HG03039 (cell line): ENCODE results near the gene PRKN.
"Not testable (repeated sequence)": the region's sequence is repeated elsewhere in the genome, so short reads cannot be mapped to it uniquely, and the experiment has no call there.

ENCODE experiments used
- ATAC-seq: cut with Tn5 transposase; IDR thresholded peaks from one replicate; pipeline ENCODE4 v1.9.1; 2021; ENCODE audit warnings: mild to moderate bottlenecking, moderate library complexity; ENCODE audit not compliant: unreplicated experiment

Gene PRKN

DNA sequence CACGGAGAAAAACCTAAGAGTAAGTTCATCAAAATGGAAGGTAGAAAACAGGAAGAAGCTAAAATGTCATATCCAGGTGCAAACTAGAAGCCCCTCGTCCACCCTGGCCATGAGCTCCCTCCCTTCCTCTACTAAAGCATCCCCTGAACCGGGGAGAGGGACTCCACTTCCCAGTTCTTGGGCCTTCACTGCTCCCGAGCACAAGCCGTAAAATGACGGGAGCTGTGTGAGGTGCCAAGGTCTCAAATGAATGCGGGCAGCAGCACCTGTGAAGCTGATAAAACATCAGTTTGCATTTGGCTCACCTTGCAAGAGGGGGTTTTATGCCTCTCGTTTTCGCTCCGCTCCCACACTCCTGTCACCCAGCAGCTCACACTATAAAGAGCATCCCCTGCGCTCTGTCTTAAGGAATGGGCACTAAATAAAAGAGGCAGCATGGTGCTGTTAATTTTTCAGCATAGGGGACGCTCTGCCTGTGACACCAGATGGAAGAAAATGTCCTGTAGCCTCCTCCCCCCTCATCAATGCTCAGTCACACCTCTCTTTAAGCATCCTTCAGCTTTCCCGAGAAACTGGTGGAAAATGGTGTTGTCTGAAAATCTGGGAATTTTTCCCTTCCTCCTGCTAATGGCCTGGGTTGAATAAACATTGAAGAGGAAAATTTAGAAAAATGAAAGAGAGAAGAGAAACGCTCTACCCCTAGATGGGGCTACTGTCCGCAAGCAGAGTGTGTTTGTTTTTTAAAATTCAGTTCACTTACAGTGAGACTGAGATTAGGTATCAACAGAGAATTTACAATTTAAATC is 890.7 kb downstream of the PRKN start:
- ATAC-seq: no peak

DNA sequence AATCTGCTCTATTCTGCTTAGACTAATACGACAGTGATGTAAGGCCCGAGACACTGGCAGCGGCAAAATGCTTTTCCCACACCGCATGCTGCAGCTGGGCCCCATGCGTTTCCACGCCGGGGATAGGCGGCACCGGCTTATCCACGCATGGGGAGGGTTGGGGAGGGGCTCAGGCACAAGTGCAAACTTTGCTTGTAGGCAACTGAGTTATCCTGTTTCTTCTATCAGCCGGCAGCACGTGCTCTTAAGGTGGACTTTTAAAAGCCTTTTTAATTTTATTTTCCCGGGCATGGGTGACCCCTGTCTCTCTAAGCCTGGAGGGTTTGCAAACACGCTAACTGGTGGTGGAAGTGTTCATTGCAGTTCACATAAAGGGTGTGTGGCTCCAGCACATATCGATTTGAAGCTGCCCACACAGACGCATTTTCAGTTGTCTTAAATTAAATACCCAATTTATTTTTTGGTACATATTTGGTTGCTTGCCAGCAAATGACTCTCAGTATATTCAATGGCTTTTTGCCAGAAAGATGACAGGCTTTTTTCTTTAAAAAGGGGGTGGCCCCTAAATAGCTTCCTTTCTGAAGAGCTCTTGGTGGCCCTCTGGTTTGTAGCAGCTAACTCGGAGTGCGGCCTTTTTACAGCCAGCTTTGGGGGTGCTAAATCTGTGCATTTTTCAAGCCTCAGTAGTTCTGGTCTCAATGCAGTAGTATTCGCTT is 891.9 kb downstream of the PRKN start:
- ATAC-seq: no peak

DNA sequence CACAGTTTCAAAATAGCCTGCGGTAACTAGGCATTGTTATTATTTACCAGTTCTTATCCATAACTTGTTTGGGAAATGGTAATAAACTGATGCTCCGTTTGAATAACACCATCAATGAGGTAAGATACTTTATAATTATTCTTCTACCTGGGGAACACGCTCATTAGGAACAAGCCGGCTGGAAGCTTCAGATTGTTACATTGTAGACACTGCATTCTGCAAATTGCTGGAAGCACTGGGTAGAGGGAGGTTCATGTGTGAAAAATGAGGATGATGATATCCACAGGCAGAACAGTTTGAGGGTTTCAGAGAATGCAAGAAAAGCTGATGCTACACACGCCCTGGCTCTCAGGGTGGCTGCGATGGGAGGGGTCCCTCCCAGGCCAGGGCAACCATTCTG is 893.1 kb downstream of the PRKN start:
- no peak for ATAC-seq

DNA sequence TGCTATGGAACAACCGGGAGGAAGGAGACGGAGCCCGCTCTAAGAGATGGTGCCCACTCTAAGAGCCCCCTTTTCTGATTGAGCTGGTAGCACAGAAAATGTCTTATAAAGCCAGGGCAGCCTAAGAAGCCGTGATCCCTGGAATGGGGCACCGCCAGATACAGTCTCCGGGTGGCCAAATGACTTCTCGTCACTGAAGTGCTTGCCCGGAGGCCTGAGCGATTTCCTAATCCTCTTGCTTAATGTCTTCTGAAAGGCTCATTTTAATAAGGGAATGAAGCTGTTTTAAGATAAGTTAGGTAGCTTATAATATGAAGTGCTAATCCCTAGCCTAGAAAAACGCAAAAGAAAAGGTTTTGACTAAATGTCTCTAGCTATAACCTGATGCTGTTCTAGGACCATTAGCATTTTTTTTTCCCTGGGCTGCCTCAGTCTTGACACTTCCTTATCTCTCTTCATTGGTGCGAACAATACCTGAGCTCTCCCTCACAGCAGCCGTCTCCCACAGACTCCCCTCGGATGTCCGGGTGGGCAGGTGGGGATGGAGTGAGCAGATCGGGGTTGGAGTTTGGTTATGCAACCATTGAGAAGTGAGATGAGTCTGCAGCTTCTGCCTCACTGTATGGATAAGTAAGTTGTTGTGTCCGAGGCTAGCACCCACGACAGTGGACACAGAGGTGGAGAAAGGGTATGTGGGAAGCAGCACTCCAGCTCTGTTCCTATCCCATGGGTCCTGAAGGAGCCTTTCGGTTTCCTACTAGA is 894.3 kb downstream of the PRKN start:
- no peak for ATAC-seq

DNA sequence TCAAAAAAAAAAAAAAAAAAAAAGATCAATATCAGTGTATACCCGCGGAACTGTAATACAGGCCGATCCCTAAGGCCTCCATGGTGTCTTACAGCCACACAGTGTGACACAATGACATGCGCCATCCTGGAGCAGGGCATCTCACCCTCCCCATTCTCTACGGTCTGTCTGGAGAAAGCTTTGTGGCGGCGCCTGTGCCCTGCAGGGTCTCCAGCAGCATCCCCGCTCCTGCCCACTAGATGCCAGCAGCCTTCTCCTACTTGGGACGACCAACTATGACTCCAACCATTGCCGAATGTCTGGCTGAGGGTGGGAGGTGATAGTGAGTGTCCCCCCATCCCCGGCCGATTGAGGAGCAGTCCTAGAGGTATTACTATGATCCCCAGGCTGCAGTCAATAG is 894.9 kb downstream of the PRKN start:
- no peak for ATAC-seq

DNA sequence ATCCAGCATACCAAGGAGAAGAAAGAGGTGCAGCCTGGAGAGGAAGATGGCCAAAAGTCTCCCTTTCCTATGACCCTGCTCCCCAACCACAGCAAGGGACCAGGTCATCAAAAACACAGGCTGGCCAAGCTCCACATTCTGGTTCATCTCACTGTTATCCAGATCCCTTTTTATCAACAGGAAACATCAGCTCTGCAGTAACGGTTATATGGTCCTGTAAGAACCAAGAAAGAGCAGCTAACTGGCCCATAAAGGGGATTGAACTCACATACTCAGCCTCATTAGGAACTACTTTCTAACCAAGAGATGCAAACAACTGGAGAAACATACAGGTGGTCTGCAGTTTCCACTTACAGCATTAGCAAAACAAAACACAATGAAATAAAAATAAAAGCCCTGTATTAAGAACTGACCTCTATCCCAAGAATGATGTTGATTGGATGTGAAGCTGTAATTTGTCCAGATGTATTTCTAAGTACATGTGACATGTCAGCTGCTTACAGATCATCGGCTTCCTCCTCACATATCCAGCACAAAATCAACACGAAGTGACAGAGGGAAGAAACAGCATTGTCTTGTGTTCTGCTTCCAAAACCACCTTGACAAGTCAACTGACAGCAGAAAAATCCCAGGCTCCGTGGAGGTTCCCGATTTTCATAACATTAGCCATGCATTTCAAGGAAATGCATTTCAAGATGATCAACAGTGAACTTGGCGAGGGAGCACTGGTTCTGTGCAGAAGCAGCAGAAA is 896.5 kb downstream of the PRKN start:
- ATAC-seq: no peak

DNA sequence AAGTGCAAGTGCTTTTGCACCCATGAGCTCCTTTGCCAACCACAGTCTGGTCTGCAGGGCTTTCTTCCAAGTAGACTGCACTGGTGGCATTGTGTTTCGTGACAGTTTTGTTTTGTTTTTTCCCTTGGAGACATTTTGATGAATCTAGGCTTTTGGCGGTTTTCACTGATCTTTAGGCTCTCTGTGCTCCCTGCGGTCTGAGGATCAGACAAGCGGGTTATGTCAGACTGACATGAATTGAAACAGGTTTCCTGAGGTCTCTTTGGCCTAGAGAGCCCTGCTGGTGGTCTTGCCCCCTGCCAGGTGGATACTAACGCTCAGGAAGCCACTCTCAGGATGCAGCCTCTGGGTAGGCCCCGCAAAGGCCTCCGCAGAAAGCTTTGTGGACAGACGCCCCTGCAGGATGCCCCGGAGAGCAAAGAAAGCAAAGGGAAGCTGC is 898.3 kb downstream of the PRKN start:
- no peak for ATAC-seq

DNA sequence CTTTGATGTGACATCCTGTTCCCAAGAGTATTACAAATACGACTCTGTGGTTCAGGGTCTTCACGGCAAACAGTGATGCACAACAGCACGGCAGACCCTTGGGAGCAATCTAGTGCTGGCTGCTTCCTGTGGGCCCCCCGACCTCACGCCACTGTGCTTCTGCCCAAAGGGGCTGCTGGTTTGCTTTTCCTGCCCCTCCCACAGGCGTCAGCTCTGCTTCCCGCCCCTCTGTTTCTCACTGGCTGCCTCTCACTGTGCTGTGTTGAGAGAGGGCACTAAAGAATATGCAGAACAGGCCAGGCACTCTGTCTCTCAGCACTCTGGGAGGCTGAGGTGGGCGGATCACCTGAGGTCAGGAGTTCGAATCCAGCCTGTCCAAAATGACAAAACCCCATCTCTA is 899.2 kb downstream of the PRKN start:
- ATAC-seq: no peak

DNA sequence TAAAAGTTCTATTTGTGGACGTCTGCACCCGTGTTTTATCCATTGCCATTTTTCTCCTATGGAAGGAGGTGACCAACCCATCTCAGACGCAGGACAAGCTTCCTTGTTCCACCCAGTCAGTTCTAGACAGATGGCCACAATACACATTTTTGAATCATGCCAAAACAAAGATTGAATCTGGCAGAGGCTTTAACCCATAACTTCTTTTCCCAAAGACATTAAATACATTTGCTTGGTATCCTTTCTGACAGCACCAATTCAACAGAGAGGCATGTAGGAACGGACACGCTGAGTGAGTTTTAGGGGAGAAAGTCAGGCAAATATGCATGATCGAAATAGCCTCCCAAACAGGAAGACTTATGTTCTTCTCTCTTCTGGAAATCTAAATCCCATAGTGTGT is 901.1 kb downstream of the PRKN start:
- no peak for ATAC-seq

DNA sequence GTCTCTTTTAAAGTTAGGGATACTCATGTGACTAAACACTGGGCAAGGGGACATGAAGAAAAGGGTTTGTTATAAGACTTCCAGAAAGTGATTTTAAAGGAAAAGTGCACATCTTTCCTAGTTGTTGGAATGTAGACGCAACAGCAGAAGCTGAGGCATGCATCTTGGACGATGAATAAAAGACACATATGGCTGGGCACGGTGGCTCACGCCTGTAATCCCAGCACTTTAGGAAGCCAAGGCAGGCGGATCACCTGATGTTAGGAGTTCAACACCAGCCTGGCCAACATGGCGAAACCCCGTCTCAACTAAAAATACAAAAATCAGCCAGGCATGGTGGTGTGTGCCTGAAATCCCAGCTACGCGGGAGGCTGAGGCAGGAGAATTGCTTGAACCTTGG is 905.4 kb downstream of the PRKN start:
- ATAC-seq: not testable (repeated sequence)

DNA sequence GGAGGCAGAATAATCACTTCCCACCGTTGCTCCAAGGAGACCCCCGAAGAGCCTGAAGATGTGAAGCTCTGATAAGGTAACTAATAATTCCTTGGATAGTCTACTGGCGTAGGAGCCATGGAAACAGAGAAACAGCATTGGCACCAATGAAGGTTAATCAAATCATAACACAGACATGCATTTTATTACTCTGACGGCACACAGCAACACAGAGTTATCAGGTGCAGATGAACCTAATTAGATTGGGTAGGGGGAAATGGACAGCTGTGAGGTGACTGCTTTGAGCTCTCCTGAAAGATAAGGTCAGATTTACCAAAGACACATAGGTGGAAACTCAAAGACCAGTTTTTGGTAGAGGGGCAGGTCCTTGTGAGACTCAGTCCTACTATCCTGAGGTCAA is 909.7 kb downstream of the PRKN start:
- ATAC-seq: no peak

DNA sequence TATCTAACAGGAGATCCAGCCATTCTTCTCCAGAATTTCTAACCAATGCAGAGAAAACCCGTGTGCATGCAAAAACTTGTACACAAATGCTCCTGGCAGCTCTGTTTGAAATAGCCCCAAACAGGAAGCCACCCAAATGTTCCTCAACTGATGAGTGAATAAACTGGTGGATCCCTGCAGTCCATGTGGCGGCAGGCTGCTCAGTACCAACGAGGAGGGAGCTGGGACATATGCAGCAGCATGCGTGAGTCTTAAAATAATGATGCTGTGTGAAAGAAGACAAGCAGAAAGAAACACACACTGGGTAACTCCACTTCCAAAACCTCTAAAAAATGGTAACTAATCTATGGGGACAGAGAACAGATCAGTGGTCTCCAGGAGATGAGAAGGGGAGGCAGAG is 911.6 kb downstream of the PRKN start:
- no peak for ATAC-seq

DNA sequence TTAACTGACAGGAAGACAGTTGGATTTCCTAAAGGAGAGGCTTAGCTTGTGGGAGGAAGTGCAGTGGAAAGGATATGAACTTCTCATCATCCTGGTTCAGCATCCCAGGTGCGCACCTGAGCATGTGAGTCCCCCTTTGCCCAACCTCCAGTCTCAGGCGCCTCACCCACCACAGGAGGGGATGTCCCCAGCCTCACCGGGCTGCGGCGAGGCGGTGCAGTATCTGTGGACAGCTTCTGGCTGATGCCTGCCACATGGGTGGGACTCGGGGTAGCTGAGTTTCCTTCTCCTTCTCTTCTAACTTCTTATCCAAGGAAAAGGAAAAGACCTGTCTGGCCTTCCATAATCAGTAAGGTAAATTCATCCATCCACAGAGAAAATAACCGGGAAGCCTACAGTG is 914.4 kb downstream of the PRKN start:
- ATAC-seq: no peak

DNA sequence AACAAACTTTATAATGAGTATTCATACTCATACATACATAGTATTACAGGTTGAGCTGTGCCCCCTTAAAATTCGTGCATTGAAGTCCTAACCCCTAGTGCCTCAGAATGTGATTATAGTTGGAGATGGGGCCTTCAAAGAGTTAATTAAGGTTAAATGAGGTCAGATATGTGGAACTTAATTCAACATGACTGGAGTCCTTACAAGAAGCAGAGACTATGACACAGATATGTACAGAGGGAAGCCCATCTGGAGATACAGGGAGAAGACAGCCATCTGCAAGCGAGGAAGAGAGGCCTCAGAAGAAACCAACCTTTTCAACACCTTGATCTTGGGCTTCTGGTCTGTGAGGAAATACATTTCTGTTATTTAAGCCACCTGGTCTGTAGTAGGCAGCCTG is 917.6 kb downstream of the PRKN start:
- no peak for ATAC-seq

DNA sequence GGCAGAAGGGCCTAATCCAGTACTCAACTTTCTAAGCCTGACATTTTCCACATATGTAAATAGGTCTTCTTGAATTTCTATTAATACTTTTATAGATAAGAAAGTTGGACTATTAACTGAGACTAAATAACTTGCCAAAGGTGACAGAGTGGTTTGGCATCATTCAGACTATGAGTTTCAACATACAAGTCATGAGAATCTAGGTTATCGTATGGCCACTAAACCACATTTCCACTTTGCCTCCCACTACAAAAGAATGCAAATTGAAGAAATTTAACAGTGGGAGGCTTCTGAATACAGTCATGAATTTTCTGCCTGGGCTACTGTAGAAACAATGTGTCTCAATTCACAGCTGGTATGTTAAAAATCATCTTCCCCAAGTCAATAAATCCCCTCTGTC is 922.7 kb downstream of the PRKN start:
- ATAC-seq: no peak

DNA sequence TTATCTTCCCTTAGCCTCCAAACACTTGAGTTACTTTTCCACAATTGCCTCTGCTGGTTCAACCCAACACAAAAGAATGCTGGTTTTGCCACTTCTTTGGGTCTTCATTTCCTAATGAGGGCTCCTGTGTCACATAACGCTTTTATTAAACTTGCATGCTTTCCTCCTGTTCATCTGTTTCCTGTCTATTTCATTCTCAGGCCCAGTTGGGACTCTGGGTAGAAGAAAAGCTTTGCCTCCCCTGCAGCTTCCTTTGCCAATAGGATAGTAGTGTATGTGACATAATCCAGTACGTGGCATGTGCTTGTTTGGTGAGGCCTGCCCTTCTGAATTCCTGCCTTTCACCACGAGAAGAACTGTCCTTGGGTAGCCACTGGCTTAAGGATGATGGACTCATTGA is 924.4 kb downstream of the PRKN start:
- ATAC-seq: no peak

DNA sequence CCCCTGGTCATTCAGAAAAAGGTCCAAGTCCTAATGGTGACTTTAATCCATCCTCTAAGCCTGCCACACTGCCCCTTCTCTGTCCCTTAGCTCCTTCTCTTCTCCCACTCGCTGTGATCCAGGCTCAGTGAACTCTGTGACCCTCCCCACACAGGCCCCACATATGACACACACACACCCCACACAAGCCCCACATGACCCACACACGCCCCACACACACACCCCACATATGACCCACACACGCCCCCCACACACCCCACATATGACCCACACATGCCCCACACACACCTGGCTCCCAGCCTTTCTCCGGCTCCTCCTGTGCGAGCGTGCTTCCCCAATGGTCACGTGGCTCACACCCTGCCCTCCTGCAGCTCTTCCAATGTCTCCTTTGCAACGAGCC is 925.3 kb downstream of the PRKN start:
- ATAC-seq: no peak

DNA sequence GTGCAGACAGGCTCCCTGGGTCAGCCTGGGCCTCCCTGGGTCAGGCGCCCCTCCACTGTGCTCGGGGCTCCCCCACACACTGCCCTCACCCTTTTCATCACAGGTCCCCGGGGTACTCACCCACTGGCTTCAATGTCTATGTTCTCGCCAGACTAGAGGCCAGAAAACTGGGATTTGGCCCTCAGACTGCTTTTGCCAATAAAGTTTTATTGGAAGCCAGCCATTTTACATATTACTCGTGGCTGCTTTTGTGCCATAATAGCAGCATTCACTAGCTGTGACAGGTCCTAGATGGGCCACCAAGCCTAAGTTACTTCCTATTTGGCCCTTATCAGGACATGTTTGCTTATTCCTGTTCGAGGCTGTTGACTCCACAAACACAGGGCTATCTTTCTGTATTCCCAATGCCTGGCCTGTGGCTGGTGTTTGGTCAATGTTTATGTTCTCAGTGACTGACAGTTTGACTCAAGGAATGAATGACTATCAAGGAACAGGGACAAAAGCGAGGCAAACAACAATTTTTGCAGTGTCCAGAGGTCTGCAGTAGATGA is 928.6 kb downstream of the PRKN start:
- no peak for ATAC-seq

DNA sequence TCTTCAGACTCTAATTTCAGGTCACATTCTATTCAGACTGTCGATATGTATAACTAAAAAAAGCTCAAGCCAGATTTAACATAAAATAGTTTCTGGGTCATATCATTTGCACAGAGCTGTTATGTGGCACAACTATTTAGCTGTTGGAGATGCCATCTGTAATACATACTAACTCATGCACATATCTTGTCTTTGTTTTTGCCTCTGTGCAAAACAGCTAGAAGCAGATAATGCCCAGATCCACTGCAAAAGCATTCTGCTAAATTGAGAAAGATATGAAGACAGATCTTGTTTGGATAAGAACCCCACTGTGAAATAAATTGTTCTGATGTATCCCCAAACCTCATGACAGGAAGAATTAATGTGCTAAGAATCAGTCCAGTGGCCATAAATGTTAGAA is 930.9 kb downstream of the PRKN start:
- ATAC-seq: no peak

DNA sequence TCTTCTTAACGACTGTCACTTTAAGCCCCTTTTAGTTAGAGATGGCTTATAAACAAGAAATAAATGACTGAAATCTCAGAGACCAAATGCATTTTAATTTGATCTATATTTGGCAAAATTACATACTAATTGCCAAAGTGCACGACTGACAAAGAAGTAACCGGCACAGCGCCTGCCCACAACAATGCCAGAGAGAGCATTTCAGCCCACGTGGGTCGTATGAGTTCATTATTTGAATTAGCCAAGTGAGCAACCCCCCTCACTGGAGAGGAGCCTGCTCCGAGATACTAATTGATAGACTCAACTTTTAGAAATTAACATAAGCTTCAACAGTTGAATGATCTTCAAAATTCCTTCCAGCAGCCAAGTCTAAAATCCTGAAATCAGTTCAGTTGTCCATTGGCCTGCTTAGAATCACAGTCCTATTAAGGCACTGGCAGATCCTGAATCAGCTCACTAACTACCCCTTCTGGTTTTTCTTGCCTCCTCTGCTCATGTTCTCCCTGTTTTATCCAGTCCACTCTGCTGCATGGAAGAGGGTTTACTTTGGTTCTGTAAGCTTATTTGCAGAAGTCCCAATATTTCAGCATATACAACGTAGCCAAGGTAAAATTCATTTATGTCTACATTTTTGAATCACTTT is 934.6 kb downstream of the PRKN start:
- no peak for ATAC-seq
